Measurements from ENCODE around the gene CD40.

CD40 gene

GRCh38 chr20:46160661-46161060, 42.5 kb downstream of the CD40 start:
- DNase-seq (ENCODE audit: low read depth, low spot score) = no peak
- ChIA-PET POLR2A (no interaction called here), CTCF (interaction anchor here (0.9 kb wide), 1 partner anchor 14 kb away, joined by 3 read pairs; no protein-coding TSS in a partner anchor)
- TF ChIP-seq, protein P1, sequence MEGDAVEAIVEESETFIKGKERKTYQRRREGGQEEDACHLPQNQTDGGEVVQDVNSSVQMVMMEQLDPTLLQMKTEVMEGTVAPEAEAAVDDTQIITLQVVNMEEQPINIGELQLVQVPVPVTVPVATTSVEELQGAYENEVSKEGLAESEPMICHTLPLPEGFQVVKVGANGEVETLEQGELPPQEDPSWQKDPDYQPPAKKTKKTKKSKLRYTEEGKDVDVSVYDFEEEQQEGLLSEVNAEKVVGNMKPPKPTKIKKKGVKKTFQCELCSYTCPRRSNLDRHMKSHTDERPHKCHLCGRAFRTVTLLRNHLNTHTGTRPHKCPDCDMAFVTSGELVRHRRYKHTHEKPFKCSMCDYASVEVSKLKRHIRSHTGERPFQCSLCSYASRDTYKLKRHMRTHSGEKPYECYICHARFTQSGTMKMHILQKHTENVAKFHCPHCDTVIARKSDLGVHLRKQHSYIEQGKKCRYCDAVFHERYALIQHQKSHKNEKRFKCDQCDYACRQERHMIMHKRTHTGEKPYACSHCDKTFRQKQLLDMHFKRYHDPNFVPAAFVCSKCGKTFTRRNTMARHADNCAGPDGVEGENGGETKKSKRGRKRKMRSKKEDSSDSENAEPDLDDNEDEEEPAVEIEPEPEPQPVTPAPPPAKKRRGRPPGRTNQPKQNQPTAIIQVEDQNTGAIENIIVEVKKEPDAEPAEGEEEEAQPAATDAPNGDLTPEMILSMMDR (IDR thresholded peaks at IDR 0.05; ENCODE audit: insufficient read depth, low read length, missing control alignments) = no peak
- no peak overlapping the region for H3K4me3 ChIP-seq (ENCODE audit: low read depth, low read length)

DNA sequence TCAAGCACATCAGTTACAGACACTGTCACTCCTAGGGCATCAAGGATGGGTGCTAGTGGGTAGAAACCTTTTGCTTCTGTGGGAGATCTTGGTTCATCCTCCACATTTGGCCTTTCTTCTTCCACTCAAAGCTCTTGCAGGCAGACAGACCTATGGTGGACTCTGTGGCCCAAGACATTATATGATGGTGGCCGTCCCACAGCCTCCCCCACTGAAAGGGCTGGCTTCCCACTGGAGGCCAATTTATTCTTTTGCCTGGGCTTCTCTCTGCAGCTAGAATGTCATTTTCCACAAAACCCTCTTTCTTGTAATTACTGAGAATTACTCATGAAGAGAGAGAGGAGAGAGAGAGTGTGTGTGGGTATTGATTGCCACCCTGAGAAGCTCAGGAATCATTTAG, 43.8 kb downstream of the CD40 start:
- TF ChIP-seq, protein P1 (IDR thresholded peaks at IDR 0.05; ENCODE audit: insufficient read depth, low read length, missing control alignments) = no peak
- DNase-seq (ENCODE audit: low read depth, low spot score) = no peak
- H3K4me3 ChIP-seq (ENCODE audit: low read depth, low read length) = no peak overlapping the region
- ChIA-PET POLR2A (no interaction called here), CTCF (interaction anchor here (1.1 kb wide), 1 partner anchor 147 kb away, joined by 3 read pairs; no protein-coding TSS in a partner anchor)

- DNase-seq (ENCODE audit: low read depth, low spot score) = no peak
- ChIA-PET POLR2A (no interaction called here), CTCF (no interaction called here)
- H3K4me3 ChIP-seq (ENCODE audit: low read depth, low read length) = no peak overlapping the region
- TF ChIP-seq, protein P1 (IDR thresholded peaks at IDR 0.05; ENCODE audit: insufficient read depth, low read length, missing control alignments) = no peak
Observed at GRCh38 chr20:46164254-46164653, 46.1 kb downstream of the CD40 start.

DNA sequence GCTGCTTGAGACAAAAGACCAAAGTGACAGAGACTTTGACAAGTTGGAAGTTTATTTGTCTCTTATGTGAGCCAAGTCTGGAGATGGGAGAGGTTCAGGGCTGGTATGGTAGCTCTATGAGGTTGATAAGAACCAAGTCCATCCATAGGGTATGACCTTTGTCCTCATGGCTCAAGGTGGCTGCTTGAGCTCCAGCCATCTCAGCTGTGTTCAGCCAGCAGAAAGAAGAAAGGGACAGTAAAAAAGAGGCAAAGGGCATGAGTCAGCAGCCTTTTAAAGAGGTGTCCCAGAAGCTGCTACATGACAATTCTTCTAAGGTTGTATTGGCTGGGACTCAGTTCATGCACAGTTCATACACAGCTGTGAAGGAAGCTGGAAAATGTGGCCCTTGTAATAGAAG, 49.0 kb downstream of the CD40 start:
- DNase-seq (ENCODE audit: low read depth, low spot score) = no peak
- CTCF ChIA-PET = interaction anchor here (1.1 kb wide), 1 partner anchor 8 kb away, joined by 4 read pairs; no protein-coding TSS in a partner anchor
- POLR2A ChIA-PET = no interaction called here
- TF ChIP-seq, protein P1 (IDR thresholded peaks at IDR 0.05; ENCODE audit: insufficient read depth, low read length, missing control alignments) = no peak
- no peak overlapping the region for H3K4me3 ChIP-seq (ENCODE audit: low read depth, low read length)

GRCh38 chr20:46168438-46168837, 50.3 kb downstream of the CD40 start:
- no peak for DNase-seq (ENCODE audit: low read depth, low spot score)
- POLR2A ChIA-PET = no interaction called here
- TF ChIP-seq, protein P1 (IDR thresholded peaks at IDR 0.05; ENCODE audit: insufficient read depth, low read length, missing control alignments) = no peak
- no peak overlapping the region for H3K4me3 ChIP-seq (ENCODE audit: low read depth, low read length)
- CTCF ChIA-PET = interaction anchor here (1.4 kb wide), 1 partner anchor 153 kb away, joined by 4 read pairs; no protein-coding TSS in a partner anchor

DNA sequence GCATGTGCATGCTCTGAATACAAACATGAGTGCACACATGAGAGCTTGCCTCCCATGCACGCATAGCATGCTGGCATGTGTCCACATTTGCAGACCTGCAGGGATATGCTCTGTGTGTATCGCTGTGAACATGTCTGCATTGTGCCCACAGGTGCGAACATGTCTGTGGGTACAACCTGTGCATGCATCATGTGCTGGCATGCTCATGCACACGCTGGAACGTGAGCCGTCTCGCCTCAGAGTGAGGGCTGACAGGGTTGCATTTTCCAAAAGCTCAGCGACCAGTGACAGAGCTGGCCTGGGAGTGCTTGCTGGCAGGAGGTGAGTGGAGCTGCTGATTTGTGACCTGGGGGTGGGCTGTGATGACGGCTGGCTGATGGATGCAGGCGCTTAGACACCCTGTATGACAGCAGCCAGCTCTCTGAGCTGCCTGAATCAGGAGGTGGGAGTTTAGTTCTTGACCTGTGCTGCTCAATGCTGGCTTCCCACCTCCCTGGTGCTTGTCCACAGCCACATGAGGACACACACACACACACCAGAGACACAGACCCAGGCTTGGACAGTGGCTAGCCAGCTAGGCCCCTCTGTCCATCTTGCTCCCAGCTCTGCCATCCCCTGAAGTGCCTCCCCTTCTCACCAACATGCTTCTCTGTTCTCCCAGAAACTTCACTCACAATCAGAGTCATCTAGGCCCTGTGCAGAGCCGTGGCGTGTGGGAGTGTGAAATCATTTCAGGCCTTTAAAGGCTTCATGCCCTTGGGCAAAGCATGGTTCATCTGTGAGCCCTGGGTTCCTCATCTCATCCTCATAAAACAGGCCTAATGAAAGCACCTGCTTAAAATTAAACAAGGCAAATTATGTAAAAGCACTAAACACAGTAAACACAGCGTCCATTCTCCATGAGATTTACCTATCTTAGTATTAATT, 51.4 kb downstream of the CD40 start:
- POLR2A ChIA-PET = no interaction called here
- CTCF ChIA-PET = interaction anchor here (1.4 kb wide), 1 partner anchor 155 kb away, joined by 4 read pairs; no protein-coding TSS in a partner anchor
- DNase-seq (ENCODE audit: low read depth, low spot score) = no peak
- TF ChIP-seq, protein P1 (IDR thresholded peaks at IDR 0.05; ENCODE audit: insufficient read depth, low read length, missing control alignments) = no peak
- H3K4me3 ChIP-seq (ENCODE audit: low read depth, low read length) = no peak overlapping the region

All from AG04449 (cell line).